AG10803 (cell line): ENCODE measurements around the gene FAM174B.

ENCODE experiments used
- DNase-seq: peaks from one replicate; pipeline ENCODE4 v3.0.0; 2010; ENCODE audit warnings: low read depth
- H3K4me3 ChIP-seq: 2 replicates; pipeline ENCODE4 v1.5.1; 2011; ENCODE audit warnings: mild to moderate bottlenecking, low read length, control low read depth
- CTCF ChIP-seq: conservative IDR thresholded peaks from 2 replicates; pipeline ENCODE4 v1.5.1; 2011; ENCODE audit warnings: mild to moderate bottlenecking, low read length, control low read depth, inconsistent platforms

Gene FAM174B

GRCh38 chr15:92650256-92650655 is 5.3 kb downstream of the FAM174B start:
- no peak for DNase-seq
- no peak overlapping the region for H3K4me3 ChIP-seq
- no peak for TF ChIP-seq CTCF

GRCh38 chr15:92648190-92648875 is 7.2 kb downstream of the FAM174B start:
- TF ChIP-seq CTCF = no peak
- DNase-seq = no peak
- no peak overlapping the region for H3K4me3 ChIP-seq

- no peak overlapping the region for H3K4me3 ChIP-seq
- no peak for DNase-seq
- no peak for TF ChIP-seq CTCF
Measured at GRCh38 chr15:92647467-92648163, 8.0 kb downstream of the FAM174B start.

GRCh38 chr15:92646216-92646615 is 9.4 kb downstream of the FAM174B start:
- no peak overlapping the region for H3K4me3 ChIP-seq
- DNase-seq = no peak

GRCh38 chr15:92645731-92646130 is 9.8 kb downstream of the FAM174B start:
- DNase-seq = no peak
- no peak overlapping the region for H3K4me3 ChIP-seq
- no peak for TF ChIP-seq CTCF

More at GRCh38 chr15:92646216-92646615, 9.4 kb downstream of the FAM174B start:
- TF ChIP-seq CTCF = no peak

- no peak for TF ChIP-seq CTCF
Measured at GRCh38 chr15:92645051-92645631, 10.4 kb downstream of the FAM174B start.

More at GRCh38 chr15:92645051-92645631, 10.4 kb downstream of the FAM174B start:
- DNase-seq = no peak
- no peak overlapping the region for H3K4me3 ChIP-seq
